HepG2 (cell line): ENCODE measurements around the gene UBB. TPM values are rescaled to one million over a fixed set of nuclear protein-coding genes. Genes with fewer than 3 reads are reported as not detected.

ENCODE experiments used
- ASH2L ChIP-seq: fragments of 300-600, 200-600 bp; sonication (generic); IDR thresholded peaks from 2 replicates; pipeline ENCODE4 v1.7.0; 2017; ENCODE audit warnings: low read depth, mild to moderate bottlenecking, moderate library complexity, mixed read lengths, low read length; ENCODE audit not compliant: insufficient read length
- FOXJ3 ChIP-seq: sonication (generic); formaldehyde crosslinking; IDR thresholded peaks from 2 replicates; pipeline ENCODE4 v1.4.0; 2020; ENCODE audit warnings: missing genetic modification reagents, mild to moderate bottlenecking, borderline replicate concordance
- FOXK1 ChIP-seq: sonication (generic); formaldehyde crosslinking; IDR thresholded peaks from 2 replicates; pipeline ENCODE4 v1.4.0; 2020; ENCODE audit warnings: low read depth, missing genetic modification reagents, borderline replicate concordance
- PITX1 ChIP-seq: sonication (generic); formaldehyde crosslinking; IDR thresholded peaks from 2 replicates; pipeline ENCODE4 v1.5.1; 2020; ENCODE audit warnings: mild to moderate bottlenecking, missing genetic modification reagents
- RELA ChIP-seq: sonication (generic); formaldehyde crosslinking; IDR thresholded peaks from 2 replicates; pipeline ENCODE4 v1.4.0; 2020; ENCODE audit warnings: missing genetic modification reagents
- SNAPC2 ChIP-seq: sonication (generic); formaldehyde crosslinking; IDR thresholded peaks from 2 replicates; pipeline ENCODE4 v1.8.1; 2022; ENCODE audit warnings: mild to moderate bottlenecking, missing genetic modification reagents
- YY1 ChIP-seq: IDR thresholded peaks from 2 replicates; pipeline ENCODE4 v1.6.1; 2011; ENCODE audit warnings: low read length, low read depth, moderate library complexity, mild to moderate bottlenecking; ENCODE audit not compliant: insufficient read depth, insufficient replicate concordance
- ZNF20 ChIP-seq: sonication (generic); formaldehyde crosslinking; IDR thresholded peaks from 2 replicates; pipeline ENCODE4 v1.4.0; 2020; ENCODE audit warnings: mild to moderate bottlenecking, moderate library complexity, missing genetic modification reagents
- ZNF232 ChIP-seq: sonication (generic); formaldehyde crosslinking; IDR thresholded peaks from 2 replicates; pipeline ENCODE4 v1.4.0; 2020; ENCODE audit warnings: missing genetic modification reagents, borderline replicate concordance
- ZNF343 ChIP-seq: sonication (generic); formaldehyde crosslinking; IDR thresholded peaks from 2 replicates; pipeline ENCODE4 v1.4.0; 2020; ENCODE audit warnings: mild to moderate bottlenecking, missing genetic modification reagents
- ZNF446 ChIP-seq: sonication (generic); formaldehyde crosslinking; IDR thresholded peaks from 2 replicates; pipeline ENCODE4 v1.5.0; 2020; ENCODE audit warnings: mild to moderate bottlenecking, missing genetic modification reagents
- ZNF510 ChIP-seq: sonication (generic); formaldehyde crosslinking; IDR thresholded peaks from 2 replicates; pipeline ENCODE4 v1.4.0; 2020; ENCODE audit warnings: low read depth, mild to moderate bottlenecking, missing genetic modification reagents
- ZNF552 ChIP-seq: sonication (generic); formaldehyde crosslinking; IDR thresholded peaks from 2 replicates; pipeline ENCODE4 v1.9.0; 2022; ENCODE audit warnings: missing genetic modification reagents, mild to moderate bottlenecking, borderline replicate concordance
- ZNF558 ChIP-seq: sonication (generic); formaldehyde crosslinking; IDR thresholded peaks from 2 replicates; pipeline ENCODE4 v1.9.0; 2022; ENCODE audit warnings: mild to moderate bottlenecking, missing genetic modification reagents, borderline replicate concordance
- ZNF562 ChIP-seq: sonication (generic); formaldehyde crosslinking; IDR thresholded peaks from 2 replicates; pipeline ENCODE4 v1.8.0; 2022; ENCODE audit warnings: missing genetic modification reagents, borderline replicate concordance
- ZNF615 ChIP-seq: sonication (generic); formaldehyde crosslinking; IDR thresholded peaks from 2 replicates; pipeline ENCODE4 v1.5.0; 2020; ENCODE audit warnings: mild to moderate bottlenecking, missing genetic modification reagents, borderline replicate concordance
- ZNF713 ChIP-seq: sonication (generic); formaldehyde crosslinking; IDR thresholded peaks from 2 replicates; pipeline ENCODE4 v1.4.0; 2020; ENCODE audit warnings: mild to moderate bottlenecking, missing genetic modification reagents
- ZNF775 ChIP-seq: sonication (generic); formaldehyde crosslinking; IDR thresholded peaks from 2 replicates; pipeline ENCODE4 v1.4.0; 2020; ENCODE audit warnings: missing genetic modification reagents, mild to moderate bottlenecking, moderate library complexity, borderline replicate concordance
- polyA plus RNA-seq, 8 experiments: library from polyadenylated mRNA; depleted of rRNA in 3 of 8; stranded (reverse) in 7 of 8; unstranded in 1 of 8; fragments of >200 nt; fragmentation: Illumina TruSeq in 4 of 8; extraction: Trizol in 4 of 8; gene quantifications; 2 replicates each; pipeline versions ENCODE4 v1.2.1 to v1.2.3, GENCODE V29; 2011 to 2016; ENCODE audit warnings: low read depth in 4 of 8, missing spikeins in 1 of 8, mixed read lengths in 1 of 8; ENCODE audit not compliant: insufficient read depth in 1 of 8
- total RNA-seq, 5 experiments: library from RNA; depleted of rRNA; stranded (reverse); fragments of >200 nt; fragmentation: Illumina TruSeq; extraction: Trizol; gene quantifications; 2 replicates each; pipeline ENCODE4 v1.2.3, GENCODE V29; 2016; ENCODE audit warnings: low read depth in 1 of 5
- TF ChIP-seq, protein P1 (sequence below): sonication (generic); formaldehyde crosslinking; IDR thresholded peaks from 2 replicates; pipeline ENCODE4 v1.8.0; 2022; ENCODE audit warnings: mild to moderate bottlenecking, missing genetic modification reagents; ENCODE audit not compliant: insufficient replicate concordance
- TF ChIP-seq, protein P2 (sequence below): sonication (generic); formaldehyde crosslinking; IDR thresholded peaks from 2 replicates; pipeline ENCODE4 v1.5.0; 2020; ENCODE audit warnings: missing genetic modification reagents
- TF ChIP-seq, protein P3 (sequence below): sonication (generic); formaldehyde crosslinking; IDR thresholded peaks from 2 replicates; pipeline ENCODE4 v1.8.0; 2022; ENCODE audit warnings: mild to moderate bottlenecking, missing genetic modification reagents, borderline replicate concordance
- TF ChIP-seq, protein P4 (sequence below): sonication (generic); formaldehyde crosslinking; IDR thresholded peaks from 2 replicates; pipeline ENCODE4 v1.5.0; 2020; ENCODE audit warnings: missing genetic modification reagents
- TF ChIP-seq, protein P5 (sequence below): IDR thresholded peaks from 2 replicates; pipeline ENCODE4 v1.6.1; 2016

UBB gene
- total and polyA plus RNA-seq, 2 of the 13 experiments (the other 11 are each of a cell fraction or from before 2014, with no cell fraction given), result 1,130 to 2,066 TPM

DNA sequence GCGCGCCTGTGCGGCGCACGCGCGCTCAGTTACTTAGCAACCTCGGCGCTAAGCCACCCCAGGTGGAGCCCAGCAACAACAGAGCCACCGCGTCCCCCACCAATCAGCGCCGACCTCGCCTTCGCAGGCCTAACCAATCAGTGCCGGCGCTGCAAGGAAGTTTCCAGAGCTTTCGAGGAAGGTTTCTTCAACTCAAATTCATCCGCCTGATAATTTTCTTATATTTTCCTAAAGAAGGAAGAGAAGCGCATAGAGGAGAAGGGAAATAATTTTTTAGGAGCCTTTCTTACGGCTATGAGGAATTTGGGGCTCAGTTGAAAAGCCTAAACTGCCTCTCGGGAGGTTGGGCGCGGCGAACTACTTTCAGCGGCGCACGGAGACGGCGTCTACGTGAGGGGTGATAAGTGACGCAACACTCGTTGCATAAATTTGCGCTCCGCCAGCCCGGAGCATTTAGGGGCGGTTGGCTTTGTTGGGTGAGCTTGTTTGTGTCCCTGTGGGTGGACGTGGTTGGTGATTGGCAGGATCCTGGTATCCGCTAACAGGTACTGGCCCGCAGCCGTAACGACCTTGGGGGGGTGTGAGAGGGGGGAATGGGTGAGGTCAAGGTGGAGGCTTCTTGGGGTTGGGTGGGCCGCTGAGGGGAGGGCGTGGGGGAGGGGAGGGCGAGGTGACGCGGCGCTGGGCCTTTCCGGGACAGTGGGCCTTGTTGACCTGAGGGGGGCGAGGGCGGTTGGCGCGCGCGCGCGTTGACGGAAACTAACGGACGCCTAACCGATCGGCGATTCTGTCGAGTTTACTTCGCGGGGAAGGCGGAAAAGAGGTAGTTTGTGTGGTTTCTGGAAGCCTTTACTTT, at the start of gene UBB (continued):
- TF ChIP-seq, protein P1, sequence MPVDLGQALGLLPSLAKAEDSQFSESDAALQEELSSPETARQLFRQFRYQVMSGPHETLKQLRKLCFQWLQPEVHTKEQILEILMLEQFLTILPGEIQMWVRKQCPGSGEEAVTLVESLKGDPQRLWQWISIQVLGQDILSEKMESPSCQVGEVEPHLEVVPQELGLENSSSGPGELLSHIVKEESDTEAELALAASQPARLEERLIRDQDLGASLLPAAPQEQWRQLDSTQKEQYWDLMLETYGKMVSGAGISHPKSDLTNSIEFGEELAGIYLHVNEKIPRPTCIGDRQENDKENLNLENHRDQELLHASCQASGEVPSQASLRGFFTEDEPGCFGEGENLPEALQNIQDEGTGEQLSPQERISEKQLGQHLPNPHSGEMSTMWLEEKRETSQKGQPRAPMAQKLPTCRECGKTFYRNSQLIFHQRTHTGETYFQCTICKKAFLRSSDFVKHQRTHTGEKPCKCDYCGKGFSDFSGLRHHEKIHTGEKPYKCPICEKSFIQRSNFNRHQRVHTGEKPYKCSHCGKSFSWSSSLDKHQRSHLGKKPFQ, result peak; percentile 86
- 0 out of 2 replicates have a peak, but pooled peaks have one; percentile 68 for TF ChIP-seq ZNF446 (CRISPR knock-in tag)
- no peak for TF ChIP-seq ZNF562 (CRISPR knock-in tag)
- TF ChIP-seq, protein P2, sequence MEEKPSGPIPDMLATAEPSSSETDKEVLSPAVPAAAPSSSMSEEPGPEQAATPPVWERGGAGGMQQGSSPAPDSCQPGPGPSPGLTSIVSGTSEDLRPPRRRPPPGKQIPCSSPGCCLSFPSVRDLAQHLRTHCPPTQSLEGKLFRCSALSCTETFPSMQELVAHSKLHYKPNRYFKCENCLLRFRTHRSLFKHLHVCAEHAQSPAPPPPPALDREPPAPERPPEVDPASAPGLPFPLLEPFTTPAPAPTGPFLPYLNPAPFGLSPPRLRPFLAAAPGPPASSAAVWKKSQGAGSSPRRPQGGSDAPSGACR (CRISPR knock-in tag), result no peak; the same call in 1 of the 2 replicates
- no peak for TF ChIP-seq ZNF713 (CRISPR knock-in tag)
- TF ChIP-seq ZNF232 (CRISPR knock-in tag), result peak; percentile 71; the same call in 1 of the 2 replicates
- TF ChIP-seq ZNF558 (CRISPR knock-in tag), result peak; percentile 35; the same call in 1 of the 2 replicates
- no peak for TF ChIP-seq SNAPC2 (CRISPR knock-in tag)
- TF ChIP-seq, protein P3, sequence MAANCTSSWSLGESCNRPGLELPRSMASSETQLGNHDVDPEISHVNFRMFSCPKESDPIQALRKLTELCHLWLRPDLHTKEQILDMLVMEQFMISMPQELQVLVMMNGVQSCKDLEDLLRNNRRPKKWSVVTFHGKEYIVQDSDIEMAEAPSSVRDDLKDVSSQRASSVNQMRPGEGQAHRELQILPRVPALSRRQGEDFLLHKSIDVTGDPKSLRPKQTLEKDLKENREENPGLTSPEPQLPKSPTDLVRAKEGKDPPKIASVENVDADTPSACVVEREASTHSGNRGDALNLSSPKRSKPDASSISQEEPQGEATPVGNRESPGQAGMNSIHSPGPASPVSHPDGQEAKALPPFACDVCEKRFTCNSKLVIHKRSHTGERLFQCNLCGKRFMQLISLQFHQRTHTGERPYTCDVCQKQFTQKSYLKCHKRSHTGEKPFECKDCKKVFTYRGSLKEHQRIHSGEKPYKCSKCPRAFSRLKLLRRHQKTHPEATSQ, result peak; percentile 53; the same call in 1 of the 2 replicates
- 0 out of 2 replicates have a peak, but pooled peaks have one; percentile 35 for TF ChIP-seq ZNF510 (CRISPR knock-in tag)
- peak; percentile 53; the same call in 1 of the 2 replicates for TF ChIP-seq ZNF20
- peak; percentile 43; the same call in 1 of the 2 replicates for TF ChIP-seq ZNF775 (CRISPR knock-in tag)
- TF ChIP-seq ZNF343 (CRISPR knock-in tag), result peak; percentile 76; the same call in 1 of the 2 replicates
- TF ChIP-seq ZNF615 (CRISPR knock-in tag), result 0 out of 2 replicates have a peak, but pooled peaks have one; percentile 29
- TF ChIP-seq PITX1 (CRISPR knock-in tag), result no peak
- peak; percentile 85; the same call in 1 of the 2 replicates for TF ChIP-seq FOXK1 (CRISPR knock-in tag)
- peak; percentile 16 for TF ChIP-seq YY1
- TF ChIP-seq ZNF552 (CRISPR knock-in tag), result no peak
- TF ChIP-seq, protein P4, sequence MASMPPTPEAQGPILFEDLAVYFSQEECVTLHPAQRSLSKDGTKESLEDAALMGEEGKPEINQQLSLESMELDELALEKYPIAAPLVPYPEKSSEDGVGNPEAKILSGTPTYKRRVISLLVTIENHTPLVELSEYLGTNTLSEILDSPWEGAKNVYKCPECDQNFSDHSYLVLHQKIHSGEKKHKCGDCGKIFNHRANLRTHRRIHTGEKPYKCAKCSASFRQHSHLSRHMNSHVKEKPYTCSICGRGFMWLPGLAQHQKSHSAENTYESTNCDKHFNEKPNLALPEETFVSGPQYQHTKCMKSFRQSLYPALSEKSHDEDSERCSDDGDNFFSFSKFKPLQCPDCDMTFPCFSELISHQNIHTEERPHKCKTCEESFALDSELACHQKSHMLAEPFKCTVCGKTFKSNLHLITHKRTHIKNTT (CRISPR knock-in tag), result no peak
- peak; percentile 96 for TF ChIP-seq ASH2L
- peak; percentile 73; the same call in 1 of the 2 replicates for TF ChIP-seq FOXJ3 (CRISPR knock-in tag)
- TF ChIP-seq, protein P5, sequence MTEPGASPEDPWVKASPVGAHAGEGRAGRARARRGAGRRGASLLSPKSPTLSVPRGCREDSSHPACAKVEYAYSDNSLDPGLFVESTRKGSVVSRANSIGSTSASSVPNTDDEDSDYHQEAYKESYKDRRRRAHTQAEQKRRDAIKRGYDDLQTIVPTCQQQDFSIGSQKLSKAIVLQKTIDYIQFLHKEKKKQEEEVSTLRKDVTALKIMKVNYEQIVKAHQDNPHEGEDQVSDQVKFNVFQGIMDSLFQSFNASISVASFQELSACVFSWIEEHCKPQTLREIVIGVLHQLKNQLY (CRISPR knock-in tag), result no peak
- no peak for TF ChIP-seq RELA (CRISPR knock-in tag)
